D721Med (cell line): ENCODE data around the gene LDLRAD3.

Experiments used
- DNase-seq: peaks from one replicate; pipeline ENCODE4 v3.0.0; 2011; ENCODE audit warnings: low spot score; ENCODE audit not compliant: insufficient read length
- FAIRE-seq: peaks from 2 replicates; lab custom pipeline; 2011; peaks lifted over from hg19 to GRCh38; lab: Jason Lieb, UNC
- TF ChIP-seq, protein P1 (sequence below): IDR thresholded peaks from 2 replicates; pipeline ENCODE4 v1.5.1; 2012; ENCODE audit warnings: mild to moderate bottlenecking, control low read depth; ENCODE audit not compliant: insufficient read depth; ENCODE audit errors: missing control alignments

The LDLRAD3 gene

DNA sequence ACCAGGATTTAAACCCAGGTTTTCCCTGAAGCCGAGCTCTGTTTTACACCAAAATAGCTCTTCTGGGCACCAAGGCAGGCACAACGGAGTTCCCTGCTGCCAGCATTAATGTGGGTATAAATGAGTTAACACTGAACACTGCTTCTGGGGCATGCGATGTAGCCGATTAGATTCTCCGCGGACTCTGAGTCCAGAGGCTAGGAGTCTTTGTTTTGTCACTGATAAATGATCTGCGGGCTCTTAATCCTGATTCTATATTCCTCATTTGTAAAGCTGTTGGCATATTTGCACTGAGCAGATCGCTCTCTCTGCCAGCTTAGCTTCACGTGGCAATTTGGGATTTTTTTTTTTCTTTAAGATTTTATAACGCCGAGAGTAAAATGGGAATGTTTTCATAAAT is 16.8 kb upstream of the LDLRAD3 start:
- FAIRE-seq (no peak), DNase-seq (no peak)

DNA sequence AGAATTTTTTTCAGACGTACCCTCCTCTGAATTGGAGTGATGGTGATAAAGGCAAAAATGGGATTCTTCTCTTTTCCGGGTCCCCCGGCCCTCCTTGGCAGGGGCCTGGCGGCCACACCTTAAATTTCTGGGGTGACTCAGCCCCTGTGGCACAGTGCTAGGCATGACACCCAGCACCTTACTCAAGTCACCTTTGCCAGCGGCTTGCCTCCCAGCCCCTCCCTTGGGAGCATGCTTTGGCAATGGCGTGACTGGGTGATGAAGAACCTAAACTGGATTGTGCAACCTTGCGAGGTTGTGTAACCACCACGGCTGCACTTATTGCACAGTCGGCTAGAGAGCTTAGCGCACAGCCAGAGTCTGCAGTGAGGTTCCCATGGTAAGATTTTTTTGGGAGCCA is 16.2 kb upstream of the LDLRAD3 start:
- FAIRE-seq (no peak), DNase-seq (no peak)
- TF ChIP-seq, protein P1, sequence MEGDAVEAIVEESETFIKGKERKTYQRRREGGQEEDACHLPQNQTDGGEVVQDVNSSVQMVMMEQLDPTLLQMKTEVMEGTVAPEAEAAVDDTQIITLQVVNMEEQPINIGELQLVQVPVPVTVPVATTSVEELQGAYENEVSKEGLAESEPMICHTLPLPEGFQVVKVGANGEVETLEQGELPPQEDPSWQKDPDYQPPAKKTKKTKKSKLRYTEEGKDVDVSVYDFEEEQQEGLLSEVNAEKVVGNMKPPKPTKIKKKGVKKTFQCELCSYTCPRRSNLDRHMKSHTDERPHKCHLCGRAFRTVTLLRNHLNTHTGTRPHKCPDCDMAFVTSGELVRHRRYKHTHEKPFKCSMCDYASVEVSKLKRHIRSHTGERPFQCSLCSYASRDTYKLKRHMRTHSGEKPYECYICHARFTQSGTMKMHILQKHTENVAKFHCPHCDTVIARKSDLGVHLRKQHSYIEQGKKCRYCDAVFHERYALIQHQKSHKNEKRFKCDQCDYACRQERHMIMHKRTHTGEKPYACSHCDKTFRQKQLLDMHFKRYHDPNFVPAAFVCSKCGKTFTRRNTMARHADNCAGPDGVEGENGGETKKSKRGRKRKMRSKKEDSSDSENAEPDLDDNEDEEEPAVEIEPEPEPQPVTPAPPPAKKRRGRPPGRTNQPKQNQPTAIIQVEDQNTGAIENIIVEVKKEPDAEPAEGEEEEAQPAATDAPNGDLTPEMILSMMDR: no peak

More for the DNA sequence above, 16.8 kb upstream of the LDLRAD3 start:
- TF ChIP-seq, protein P1: no peak

DNA sequence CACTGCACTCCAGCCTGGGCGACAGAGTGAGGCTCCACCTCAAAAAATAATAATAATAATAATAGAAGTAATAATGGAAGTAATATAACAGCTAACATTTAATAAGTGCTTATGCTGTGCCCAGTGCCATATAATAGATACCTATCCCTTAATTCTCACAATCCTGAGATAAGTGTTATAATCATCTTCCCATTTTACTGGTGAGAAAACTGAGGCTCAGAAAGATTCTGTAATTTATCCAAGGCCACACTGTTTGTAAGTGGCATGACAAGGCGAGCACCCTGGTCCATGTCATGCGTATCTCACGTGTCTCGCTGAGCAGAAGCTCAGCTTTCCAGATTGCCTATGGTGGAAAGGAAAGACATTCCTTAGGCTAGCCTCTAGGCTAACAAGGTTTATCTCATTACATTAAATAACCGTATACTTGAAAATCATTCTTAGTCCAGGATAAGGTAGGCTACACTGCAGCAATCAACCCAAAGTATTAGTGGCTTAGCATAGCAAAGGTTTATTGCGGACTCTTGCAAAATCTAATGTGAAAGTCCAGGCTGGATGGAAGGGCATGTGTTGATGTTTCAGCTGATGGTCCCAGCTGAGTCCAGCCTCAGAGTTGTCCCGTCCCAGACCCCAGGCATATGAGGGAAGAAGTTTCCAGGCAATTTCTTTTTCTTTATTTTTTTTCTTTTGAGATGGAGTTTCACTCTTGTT is 15.0 kb upstream of the LDLRAD3 start:
- no peak for FAIRE-seq
- no peak for DNase-seq
- TF ChIP-seq, protein P1: no peak

DNA sequence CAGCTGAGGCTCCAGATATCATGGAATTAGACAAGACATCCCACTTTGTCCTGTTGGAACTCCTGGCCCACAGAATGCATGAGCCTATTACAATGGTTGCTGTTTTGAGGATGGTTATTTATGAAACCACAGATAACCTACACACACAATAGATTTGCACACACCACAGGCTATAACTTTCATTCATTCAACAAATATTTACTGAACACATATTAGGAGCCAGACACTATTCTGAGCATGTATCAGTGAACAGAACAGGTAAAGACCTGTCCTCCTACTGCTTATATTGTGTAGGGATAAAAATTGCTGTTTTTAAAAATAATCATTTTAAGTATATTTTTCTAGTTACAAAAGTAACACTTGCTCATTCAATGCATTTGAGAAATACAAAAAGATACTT is 13.4 kb upstream of the LDLRAD3 start:
- FAIRE-seq: no peak
- TF ChIP-seq, protein P1: no peak
- no peak for DNase-seq

DNA sequence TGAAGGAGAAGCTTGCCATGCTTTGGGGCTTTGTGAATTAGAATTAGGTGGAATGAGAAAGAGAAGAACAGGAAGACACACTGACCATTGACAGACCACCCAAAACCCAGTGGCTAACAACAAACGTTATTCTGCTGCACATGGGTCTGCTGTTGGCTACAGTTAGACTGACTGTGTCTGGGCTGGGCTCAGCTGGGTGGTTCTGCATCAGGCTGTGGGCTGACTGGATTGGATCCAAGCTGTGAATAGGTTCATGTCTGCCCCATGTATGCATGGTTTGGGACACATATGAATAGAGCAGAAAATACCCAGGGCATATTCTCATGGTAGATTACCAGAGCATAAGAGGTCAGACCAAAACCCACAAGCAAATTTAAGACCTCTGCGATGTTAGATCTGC is 11.7 kb upstream of the LDLRAD3 start:
- TF ChIP-seq, protein P1: no peak
- FAIRE-seq (no peak), DNase-seq (no peak)

DNA sequence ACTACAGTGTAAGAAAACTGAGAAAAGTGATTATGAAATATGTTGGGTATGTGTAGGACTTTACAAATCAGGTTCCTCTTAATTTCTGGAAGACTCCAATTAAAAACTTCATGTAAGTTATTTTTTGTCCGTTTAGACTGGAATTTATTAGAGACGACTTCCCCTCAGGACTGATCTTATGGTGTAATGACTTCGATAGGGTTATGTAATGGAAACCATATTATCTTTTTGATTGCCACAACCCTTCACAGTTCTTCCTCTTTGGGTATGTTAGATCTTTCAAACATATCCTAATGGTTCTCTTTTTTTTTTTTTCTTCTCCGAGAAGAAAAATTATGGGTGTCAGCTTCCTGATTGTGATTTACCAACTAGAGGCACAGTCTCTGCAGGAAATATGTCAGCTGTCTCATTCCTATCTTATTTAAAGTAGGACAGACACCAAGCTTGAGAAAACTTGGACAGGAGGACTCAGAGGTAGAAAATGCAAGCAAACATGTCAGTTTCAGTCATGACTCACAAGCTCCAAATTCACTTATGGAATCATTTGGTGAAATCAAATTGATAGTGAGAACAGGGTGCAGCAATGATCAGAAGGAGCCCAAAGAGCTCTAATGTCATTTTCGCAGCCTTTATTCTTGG is 11.1 kb upstream of the LDLRAD3 start:
- TF ChIP-seq, protein P1: no peak
- FAIRE-seq: no peak
- no peak for DNase-seq

DNA sequence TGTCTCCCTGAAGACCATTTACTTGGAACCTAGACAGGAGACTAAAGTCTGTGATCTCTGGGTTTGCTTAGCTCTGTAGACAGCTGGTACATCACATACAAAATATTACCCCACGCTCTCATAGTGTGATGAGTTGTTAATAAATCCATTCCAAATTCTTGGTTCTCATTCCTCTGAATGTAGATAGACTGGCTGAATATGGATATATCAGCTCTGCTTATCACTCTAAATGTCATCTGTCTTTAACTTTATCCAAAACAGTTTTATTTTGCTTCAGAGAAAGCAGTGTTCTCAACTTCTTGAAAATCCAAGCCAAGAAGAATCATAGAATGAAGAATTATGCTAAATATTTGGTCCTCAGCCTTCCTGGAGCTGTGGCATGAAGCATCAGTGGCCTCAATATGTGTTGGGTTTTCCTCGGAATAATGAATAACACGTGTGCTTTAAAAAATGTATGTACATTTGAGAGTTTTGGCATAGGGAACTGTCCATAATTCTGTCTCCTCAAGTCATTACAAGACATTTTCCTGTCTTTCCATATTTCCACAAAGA is 10.5 kb upstream of the LDLRAD3 start:
- FAIRE-seq: no peak
- DNase-seq: no peak
- TF ChIP-seq, protein P1: no peak
